H54 (cell line): ENCODE results near the gene EGFL7.
A peak's percentile ranks its signal among the peaks of the same experiment; 100 is the strongest.

ENCODE experiments used
- DNase-seq: peaks from one replicate; pipeline ENCODE4 v3.0.0; 2011; ENCODE audit warnings: low spot score, mixed read lengths; ENCODE audit not compliant: insufficient read length
- FAIRE-seq: peaks from 3 replicates; lab custom pipeline; 2011; peaks lifted over from hg19 to GRCh38; lab: Jason Lieb, UNC
- POLR2A ChIP-seq: IDR thresholded peaks from 2 replicates; pipeline ENCODE4 v1.6.1; 2011; ENCODE audit warnings: low read depth, mild to moderate bottlenecking, low read length

Gene EGFL7

GRCh38 chr9:136692185-136693134 is 29.7 kb downstream of the EGFL7 start:
- FAIRE-seq, result no peak
- no peak for TF ChIP-seq POLR2A
- DNase-seq, result no peak

DNA sequence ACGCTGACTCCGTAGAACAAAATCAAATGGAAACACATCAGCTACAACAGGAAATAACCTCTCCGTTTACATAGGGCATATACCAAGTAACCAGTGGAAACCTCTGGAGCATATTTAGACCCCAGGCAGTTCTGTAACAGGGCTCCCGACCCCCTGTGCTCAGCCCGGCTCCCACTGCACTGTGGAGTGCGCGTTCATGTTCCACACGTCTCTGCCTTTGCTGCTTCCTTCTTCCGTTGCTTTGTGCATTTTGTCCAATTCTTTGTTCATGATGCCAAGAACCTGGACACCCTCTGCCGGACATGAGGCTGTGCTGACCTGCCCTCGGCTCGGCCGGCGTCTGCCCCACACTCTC is 30.4 kb downstream of the EGFL7 start:
- TF ChIP-seq POLR2A, result no peak
- DNase-seq (no peak), FAIRE-seq (no peak)

DNA sequence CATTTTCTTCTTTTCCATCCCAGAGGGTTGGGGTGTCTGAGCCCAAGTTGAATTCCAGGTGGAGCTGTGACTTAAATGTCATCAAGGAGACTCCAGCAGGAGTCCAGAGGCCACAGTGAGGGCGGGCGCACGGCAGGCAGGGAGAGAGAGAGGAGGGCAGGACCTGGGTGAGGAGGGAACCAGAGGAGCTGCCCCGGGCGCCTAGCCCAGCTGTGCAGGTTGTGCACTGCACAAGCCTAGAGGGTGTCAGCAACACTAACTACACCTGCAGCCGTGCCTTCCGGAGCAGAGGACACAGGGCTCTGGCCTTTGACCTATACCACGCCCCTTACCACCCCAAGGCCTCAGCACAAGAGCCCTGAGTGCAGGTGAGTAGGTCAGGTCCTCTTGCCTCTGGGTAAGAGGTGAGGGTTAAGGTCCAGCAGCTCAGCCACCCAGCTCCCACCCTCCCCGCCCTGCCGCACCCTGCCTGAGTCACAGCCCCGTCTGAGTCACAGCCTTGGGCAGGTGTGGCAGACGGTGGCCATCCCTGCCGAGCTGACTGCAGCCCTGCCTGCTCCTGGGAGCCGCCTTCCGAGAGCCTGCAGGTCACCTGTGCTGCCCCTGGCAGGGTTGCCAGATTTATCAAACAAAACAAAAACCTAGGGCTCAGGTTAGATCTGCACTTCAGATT is 30.9 kb downstream of the EGFL7 start:
- TF ChIP-seq POLR2A, result no peak
- DNase-seq (peak; percentile 99), FAIRE-seq (peak; percentile 82)

- DNase-seq (peak; percentile 97), FAIRE-seq (no peak)
- TF ChIP-seq POLR2A, result no peak
These were observed 31.6 kb downstream of the EGFL7 start for GRCh38 chr9:136694163-136694871.

GRCh38 chr9:136694872-136695247 is 32.1 kb downstream of the EGFL7 start:
- no peak for FAIRE-seq

GRCh38 chr9:136695435-136695895 is 32.7 kb downstream of the EGFL7 start:
- no peak for FAIRE-seq
- DNase-seq, result no peak
- no peak for TF ChIP-seq POLR2A

More at GRCh38 chr9:136694872-136695247, 32.1 kb downstream of the EGFL7 start:
- TF ChIP-seq POLR2A, result no peak
- DNase-seq, result no peak

GRCh38 chr9:136695955-136696354 is 33.2 kb downstream of the EGFL7 start:
- FAIRE-seq (no peak), DNase-seq (no peak)
- no peak for TF ChIP-seq POLR2A

DNA sequence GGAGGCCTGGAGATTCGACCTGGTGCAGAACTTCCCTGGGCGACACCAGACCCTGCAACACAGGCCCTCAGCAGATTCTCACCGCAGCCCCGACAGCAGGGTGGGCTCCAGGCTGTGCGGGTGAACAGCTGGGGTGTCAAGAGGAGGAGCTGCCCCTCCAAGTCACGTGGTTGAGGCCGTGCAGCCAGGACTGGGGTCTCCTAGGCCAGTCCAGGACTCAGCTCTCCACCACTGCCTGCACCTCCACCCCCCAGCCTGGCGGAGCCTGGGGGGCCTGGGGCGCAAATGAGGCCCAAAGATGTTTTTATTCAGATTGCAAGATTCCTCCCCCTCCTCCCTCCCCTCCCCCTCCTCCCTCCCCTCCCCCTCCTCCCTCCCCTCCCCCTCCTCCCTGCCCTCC is 33.8 kb downstream of the EGFL7 start:
- DNase-seq (no peak), FAIRE-seq (no peak)
- TF ChIP-seq POLR2A, result no peak

- TF ChIP-seq POLR2A, result no peak
- no peak for FAIRE-seq
These were observed 34.6 kb downstream of the EGFL7 start for GRCh38 chr9:136697146-136697820.

DNA sequence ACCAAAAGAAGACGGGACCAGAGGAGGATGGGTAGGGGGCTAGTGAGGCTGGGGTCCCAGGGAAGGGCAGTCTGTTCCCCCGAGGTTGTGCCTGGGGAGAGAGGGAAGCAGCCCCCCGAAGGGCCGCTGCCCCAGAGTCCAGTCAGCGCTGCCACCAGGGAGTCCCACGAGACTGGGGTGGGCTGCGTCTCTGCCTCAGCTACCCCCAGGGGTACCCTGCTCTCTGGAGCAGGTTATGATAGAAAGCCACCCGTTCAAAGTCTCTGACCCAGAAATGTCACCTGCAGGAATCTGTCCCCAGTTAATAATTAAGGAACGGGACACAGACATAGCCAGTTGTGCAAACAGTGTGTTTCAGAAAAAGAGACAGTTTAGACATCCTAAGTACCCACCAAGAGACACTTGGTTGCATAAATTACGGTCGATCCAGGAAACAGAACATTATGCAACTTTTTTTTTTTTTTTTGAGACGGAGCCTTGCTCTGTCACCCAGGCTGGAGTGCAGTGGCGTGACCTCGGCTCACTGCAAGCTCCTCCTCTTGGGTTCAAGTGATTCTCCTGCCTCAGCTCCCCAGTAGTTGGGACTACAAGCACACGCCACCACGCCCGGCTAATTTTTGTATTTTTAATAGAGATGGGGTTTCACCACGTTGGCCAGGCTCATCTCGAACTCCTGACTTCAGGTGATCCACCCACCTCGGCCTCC is 35.3 kb downstream of the EGFL7 start:
- FAIRE-seq, result no peak
- TF ChIP-seq POLR2A, result no peak
- no peak for DNase-seq

More at GRCh38 chr9:136697146-136697820, 34.6 kb downstream of the EGFL7 start:
- DNase-seq, result no peak

DNA sequence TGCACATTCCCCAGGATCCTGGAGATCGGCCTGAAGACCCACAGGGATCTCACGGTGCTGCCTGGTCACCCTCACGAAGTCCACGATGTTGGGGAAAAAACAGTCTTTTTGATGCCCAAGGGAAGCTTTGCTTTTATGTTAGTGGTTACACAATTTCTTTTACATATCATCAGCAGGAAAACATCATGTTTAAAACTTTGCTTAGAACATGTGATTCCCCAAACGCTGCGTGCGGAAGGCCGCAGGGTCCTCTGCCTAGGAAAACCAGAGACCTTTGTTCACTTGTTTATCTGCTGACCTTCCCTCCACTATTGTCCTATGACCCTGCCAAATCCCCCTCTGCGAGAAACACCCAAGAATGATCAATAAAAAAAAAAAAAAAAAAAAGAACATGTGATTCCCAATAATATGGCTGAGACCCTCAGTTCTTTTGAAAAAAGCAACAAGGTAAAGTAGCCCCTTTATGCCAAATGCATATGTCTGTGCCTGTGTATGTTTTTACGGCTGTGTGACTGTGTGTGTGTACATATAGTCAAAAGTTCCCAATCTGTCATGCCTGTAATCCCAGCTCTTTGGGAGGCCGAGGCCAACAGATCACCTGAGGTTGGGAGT is 36.0 kb downstream of the EGFL7 start:
- no peak for FAIRE-seq
- TF ChIP-seq POLR2A, result no peak
- DNase-seq, result no peak

DNA sequence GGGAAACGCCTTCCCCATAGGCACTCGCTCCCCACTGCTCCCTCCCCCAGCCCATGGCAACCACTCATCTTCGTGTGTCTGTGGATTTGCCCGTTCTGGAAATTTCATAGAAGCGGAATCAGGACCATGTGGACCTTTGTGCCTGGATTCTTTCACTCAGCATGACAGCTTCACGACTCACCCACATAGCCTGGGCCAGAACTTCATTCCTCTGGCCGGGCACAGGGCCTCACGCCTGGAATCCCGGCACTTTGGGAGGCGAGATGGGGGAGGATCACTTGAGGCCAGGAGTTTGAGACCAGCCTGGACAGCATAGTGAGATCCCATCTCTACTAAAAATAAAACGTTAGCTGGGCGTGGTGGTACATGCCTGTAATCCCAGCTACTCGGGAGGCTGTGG is 37.6 kb downstream of the EGFL7 start:
- DNase-seq (no peak), FAIRE-seq (no peak)
- no peak for TF ChIP-seq POLR2A

DNA sequence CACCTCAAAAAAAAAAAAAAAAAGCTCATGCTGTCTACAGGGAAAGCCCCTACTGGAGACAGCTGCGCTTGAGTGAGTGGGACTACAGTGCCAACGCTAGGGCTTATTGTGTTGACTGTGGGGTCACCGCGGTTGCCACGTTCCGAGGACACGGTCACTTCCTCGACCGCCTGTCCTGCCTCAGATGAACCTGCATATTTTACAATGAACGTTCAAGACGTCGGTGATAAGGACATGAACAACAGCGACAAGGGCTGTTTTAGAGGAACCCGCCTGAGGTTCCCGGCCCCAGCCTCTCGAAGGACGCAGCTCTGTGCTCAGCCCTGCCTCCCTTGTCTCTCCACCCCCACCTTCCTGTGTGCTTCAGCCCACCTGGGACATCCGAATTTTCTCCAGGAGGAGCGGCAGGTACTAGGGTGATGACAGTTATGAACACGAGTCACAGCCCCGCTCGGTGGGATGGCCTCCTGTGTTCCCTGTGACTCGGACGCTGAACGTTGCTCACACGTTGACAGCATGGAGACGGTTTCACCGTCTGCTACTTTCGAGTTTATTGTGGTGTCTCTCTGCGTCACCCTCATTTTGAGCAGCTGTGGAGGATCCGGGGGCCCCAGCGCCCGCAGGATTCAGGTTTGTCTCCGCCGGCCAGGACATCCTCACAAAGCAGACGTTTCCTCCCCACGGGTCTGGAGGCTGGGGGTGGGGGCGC is 38.4 kb downstream of the EGFL7 start:
- TF ChIP-seq POLR2A, result no peak
- FAIRE-seq (no peak), DNase-seq (no peak)
